AG04449 (cell line): ENCODE results near the gene LRRIQ3.
"Not testable (repeated sequence)": the region's sequence is repeated elsewhere in the genome, so short reads cannot be mapped to it uniquely, and the experiment has no call there.

Experiments used
- CTCF ChIA-PET: fragments of 350-600 bp; formaldehyde crosslinking; extraction: SDS; loops from one replicate; lab custom pipeline; 2021; ENCODE audit warnings: antibody characterized with exemption; lab: Yijun Ruan, JAX
- POLR2A ChIA-PET: fragments of 400-600, 350-600 bp; formaldehyde crosslinking; extraction: SDS; loops from one replicate; lab custom pipeline; 2020; ENCODE audit warnings: antibody characterized with exemption, inconsistent platforms; lab: Yijun Ruan, JAX
- DNase-seq: peaks from one replicate; pipeline ENCODE4 v3.0.0-alpha.2; 2010; ENCODE audit warnings: low read depth, low spot score
- H3K4me3 ChIP-seq: 2 replicates; pipeline ENCODE4 v1.5.1; 2011; ENCODE audit warnings: low read depth, mild to moderate bottlenecking, control low read depth, low read length
- TF ChIP-seq, protein P1 (sequence below): IDR thresholded peaks from one replicate; pipeline ENCODE4 v1.5.1; 2011; ENCODE audit warnings: mild to moderate bottlenecking, moderate library complexity, low read length, control low read depth, inconsistent platforms; ENCODE audit not compliant: insufficient read depth; ENCODE audit errors: missing control alignments

Gene LRRIQ3

DNA sequence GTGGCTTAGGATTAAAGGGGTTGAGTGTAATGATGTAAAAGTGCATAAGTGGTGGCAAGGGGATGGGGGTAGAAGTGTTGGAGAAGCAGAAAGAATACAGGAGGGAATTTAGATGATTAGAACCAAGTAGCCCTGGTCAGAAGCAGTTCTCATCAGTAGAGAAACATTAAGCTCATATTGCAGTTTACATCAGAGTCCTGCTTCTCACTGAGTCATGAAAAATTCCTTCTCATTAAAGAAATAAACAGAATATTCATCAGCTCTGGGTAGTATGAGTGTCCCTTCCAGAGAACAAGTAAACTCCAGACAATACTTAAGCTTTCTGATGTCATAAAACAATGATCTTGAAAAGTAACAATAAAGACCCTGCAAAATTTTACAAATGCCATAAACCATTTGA is 36.5 kb downstream of the LRRIQ3 start:
- H3K4me3 ChIP-seq = no peak overlapping the region
- CTCF ChIA-PET = no interaction called here
- TF ChIP-seq, protein P1, sequence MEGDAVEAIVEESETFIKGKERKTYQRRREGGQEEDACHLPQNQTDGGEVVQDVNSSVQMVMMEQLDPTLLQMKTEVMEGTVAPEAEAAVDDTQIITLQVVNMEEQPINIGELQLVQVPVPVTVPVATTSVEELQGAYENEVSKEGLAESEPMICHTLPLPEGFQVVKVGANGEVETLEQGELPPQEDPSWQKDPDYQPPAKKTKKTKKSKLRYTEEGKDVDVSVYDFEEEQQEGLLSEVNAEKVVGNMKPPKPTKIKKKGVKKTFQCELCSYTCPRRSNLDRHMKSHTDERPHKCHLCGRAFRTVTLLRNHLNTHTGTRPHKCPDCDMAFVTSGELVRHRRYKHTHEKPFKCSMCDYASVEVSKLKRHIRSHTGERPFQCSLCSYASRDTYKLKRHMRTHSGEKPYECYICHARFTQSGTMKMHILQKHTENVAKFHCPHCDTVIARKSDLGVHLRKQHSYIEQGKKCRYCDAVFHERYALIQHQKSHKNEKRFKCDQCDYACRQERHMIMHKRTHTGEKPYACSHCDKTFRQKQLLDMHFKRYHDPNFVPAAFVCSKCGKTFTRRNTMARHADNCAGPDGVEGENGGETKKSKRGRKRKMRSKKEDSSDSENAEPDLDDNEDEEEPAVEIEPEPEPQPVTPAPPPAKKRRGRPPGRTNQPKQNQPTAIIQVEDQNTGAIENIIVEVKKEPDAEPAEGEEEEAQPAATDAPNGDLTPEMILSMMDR = no peak
- POLR2A ChIA-PET = no interaction called here
- DNase-seq = peak; percentile 3

DNA sequence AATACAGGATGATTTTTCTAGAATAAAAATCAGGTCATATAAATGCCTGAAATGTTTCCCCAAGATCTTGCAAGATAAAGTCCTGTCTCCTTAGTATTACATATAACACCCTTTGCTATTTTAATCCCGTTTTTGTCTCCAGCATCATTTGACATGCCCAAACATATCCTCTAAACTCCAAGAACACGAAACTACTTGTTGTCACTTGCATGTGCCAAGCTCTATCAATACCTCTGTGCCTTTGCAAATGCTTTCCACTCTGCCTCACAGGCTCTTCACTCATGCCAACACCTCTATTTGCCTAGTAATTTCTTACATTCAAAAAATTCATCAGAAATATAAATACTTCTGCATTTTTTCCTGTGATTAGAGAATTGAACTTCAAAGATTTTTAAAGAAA is 37.9 kb downstream of the LRRIQ3 start:
- DNase-seq = no peak

DNA sequence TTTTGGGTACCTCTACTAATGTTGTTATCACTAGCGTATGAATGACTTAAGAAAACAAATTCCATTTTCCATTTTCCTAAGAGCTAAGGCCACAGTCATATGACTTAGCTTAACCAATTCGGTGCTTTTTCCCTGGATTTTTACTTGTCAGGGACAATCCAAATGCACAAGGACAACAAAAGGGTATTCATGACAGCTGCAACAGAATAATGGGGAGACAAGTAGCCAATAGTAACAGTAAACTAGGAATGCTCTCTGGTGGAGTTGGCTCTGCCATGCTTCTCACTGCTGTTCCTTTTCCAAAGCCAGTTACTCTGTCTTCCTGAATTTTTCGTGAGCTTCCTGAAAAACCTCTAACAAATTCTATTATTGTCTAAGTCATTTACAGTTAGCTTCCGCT is 52.9 kb downstream of the LRRIQ3 start:
- ChIA-PET POLR2A (no interaction called here), CTCF (no interaction called here)
- H3K4me3 ChIP-seq = no peak overlapping the region
- DNase-seq = no peak
- TF ChIP-seq, protein P1 = no peak

More for the DNA sequence above, 37.9 kb downstream of the LRRIQ3 start:
- no peak overlapping the region for H3K4me3 ChIP-seq
- TF ChIP-seq, protein P1 = no peak
- POLR2A ChIA-PET = no interaction called here
- CTCF ChIA-PET = no interaction called here

DNA sequence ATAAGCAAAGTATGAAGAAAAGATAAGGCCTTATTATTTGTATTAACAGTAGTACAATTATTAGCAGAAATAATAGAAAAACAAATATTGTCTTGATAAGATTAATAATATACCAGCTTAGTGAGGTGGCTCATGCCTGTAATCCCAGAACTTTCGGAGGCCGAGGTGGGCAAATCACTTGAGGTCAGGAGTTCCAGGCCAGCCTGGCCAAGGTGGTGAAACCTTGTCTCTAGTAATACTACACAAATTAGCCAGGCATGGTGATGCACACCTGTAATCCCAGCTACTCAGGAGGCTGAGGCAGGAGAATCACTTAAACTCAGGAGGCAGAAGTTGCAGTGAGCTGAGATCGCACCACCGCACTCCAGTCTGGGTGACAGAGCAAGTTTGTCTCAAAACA is 80.6 kb downstream of the LRRIQ3 start:
- DNase-seq, POLR2A ChIA-PET, CTCF ChIA-PET, H3K4me3 ChIP-seq: not testable (repeated sequence)

DNA sequence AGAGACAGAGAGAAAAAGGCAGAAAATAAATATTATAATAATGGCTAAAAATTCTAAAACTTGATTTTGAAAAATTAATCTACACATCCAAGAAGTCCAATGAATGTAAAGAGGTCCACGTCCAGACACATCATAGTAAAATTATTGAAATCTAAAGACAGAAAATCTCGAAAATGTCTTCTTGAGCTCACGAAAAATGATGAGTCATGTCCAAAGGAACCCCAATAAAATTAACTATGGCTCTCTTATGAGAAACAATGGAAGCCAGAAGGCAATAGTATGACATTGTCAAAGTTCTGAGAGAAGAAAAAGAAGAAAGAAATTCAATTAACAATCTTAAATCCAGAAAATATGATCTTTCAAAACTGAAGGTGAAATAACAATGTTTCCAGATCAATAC is 84.6 kb downstream of the LRRIQ3 start:
- H3K4me3 ChIP-seq = no peak overlapping the region
- no peak for DNase-seq
- CTCF ChIA-PET = no interaction called here
- TF ChIP-seq, protein P1 = no peak
- POLR2A ChIA-PET = no interaction called here

DNA sequence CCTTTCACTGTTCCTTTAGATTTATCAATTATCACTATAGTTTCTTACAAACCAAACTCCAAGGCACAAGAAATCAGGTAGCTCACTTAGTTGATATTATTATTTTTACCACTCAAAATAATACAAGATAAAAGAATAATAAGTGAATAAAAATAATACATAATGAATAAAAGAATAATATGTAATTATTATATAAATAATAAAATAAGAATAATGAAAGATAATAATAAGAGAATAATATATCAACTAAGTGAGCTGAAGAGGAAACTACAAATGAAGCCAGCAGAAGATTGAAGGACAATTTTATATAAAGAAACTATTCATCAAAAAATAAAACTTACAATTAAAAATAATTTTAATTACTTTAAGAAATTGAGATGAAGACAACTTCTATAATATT is 90.6 kb downstream of the LRRIQ3 start:
- no peak overlapping the region for H3K4me3 ChIP-seq
- TF ChIP-seq, protein P1 = no peak
- ChIA-PET POLR2A (no interaction called here), CTCF (no interaction called here)
- DNase-seq = no peak

DNA sequence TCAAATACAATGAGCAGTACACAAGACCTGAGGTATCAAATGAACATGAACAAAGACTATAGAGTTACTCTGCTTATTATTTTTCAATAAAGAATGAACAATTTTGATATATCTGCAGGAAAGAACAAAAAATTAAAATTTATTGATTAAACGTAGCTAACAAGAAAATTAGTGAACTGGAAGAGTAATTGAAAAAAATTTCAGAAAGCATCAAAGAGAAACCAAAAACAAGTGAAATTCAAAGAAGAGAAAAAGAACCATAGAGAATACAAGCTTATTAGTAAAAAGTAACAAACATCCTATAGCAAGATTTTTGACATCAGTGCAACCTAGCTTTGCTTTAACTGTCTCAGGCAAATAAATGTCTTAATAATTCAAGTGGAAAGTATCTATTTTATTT is 106.6 kb downstream of the LRRIQ3 start:
- POLR2A ChIA-PET = no interaction called here

More for the DNA sequence above, 106.6 kb downstream of the LRRIQ3 start:
- TF ChIP-seq, protein P1 = no peak
- CTCF ChIA-PET = no interaction called here
- no peak for DNase-seq
- no peak overlapping the region for H3K4me3 ChIP-seq
